ENCODE measurements around the gene MTREX.
A peak's percentile ranks its signal among the peaks of the same experiment; 100 is the strongest.

The MTREX gene

GRCh38 chr5:55363856-55364255 lies 56.1 kb downstream of the MTREX start:
- no peaks in the 10 kb centered on the region for H4K20me1 ChIP-seq (ENCODE audit: insufficient read depth, low read length)
- peak overlapping the region; percentile 82 for H3K4me2 ChIP-seq (ENCODE audit: low read length)

GRCh38 chr5:55364537-55365055 lies 56.8 kb downstream of the MTREX start:
- H3K9me3 ChIP-seq (ENCODE audit: insufficient read depth, low read length) = no peaks in the 10 kb centered on the region
- no peaks in the 10 kb centered on the region for H4K20me1 ChIP-seq (ENCODE audit: insufficient read depth, low read length)
- H3K36me3 ChIP-seq (replicated peaks; ENCODE audit: low read depth, low read length) = peaks cover 23% of the 10 kb centered on the region
- peak overlapping the region; percentile 71 for H3K4me3 ChIP-seq (ENCODE audit: low read length)
- peaks cover 40% of the 10 kb centered on the region for H3K4me1 ChIP-seq (ENCODE audit: low read length)
- no peak overlapping the region for H2AFZ ChIP-seq (ENCODE audit: low read depth, low read length)
- H3K9ac ChIP-seq (ENCODE audit: low read length) = peak overlapping the region; percentile 44; the same call in 1 of the 2 replicates
- peak overlapping the region; percentile 84 for H3K27ac ChIP-seq (ENCODE audit: low read length)
- TF ChIP-seq CTCF (IDR thresholded peaks at IDR 0.05; ENCODE audit: low read depth, low read length) (no peak), EZH2phosphoT487 (IDR thresholded peaks at IDR 0.05; ENCODE audit: low read depth) (no peak)
- H3K4me2 ChIP-seq (ENCODE audit: low read length) = peak overlapping the region; percentile 82
- no peaks in the 10 kb centered on the region for H3K27me3 ChIP-seq (ENCODE audit: low read depth, low read length)
- H3K79me2 ChIP-seq (ENCODE audit: low read length) = peaks cover 13% of the 10 kb centered on the region

More at GRCh38 chr5:55363856-55364255, 56.1 kb downstream of the MTREX start:
- Histone ChIP-seq H3K27me3 (ENCODE audit: low read depth, low read length) (no peaks in the 10 kb centered on the region), H3K79me2 (ENCODE audit: low read length) (peaks cover 13% of the 10 kb centered on the region), H3K9me3 (ENCODE audit: insufficient read depth, low read length) (no peaks in the 10 kb centered on the region), H3K27ac (ENCODE audit: low read length) (peak overlapping the region; percentile 84), H3K4me3 (ENCODE audit: low read length) (peak overlapping the region; percentile 71), H3K9ac (ENCODE audit: low read length) (peak overlapping the region; percentile 44), H3K4me1 (ENCODE audit: low read length) (peaks cover 34% of the 10 kb centered on the region), H3K36me3 (replicated peaks; ENCODE audit: low read depth, low read length) (peaks cover 26% of the 10 kb centered on the region), H2AFZ (ENCODE audit: low read depth, low read length) (no peak overlapping the region)
- no peak for TF ChIP-seq CTCF (IDR thresholded peaks at IDR 0.05; ENCODE audit: low read depth, low read length)
- no peak for TF ChIP-seq EZH2phosphoT487 (IDR thresholded peaks at IDR 0.05; ENCODE audit: low read depth)

GRCh38 chr5:55370291-55370925 lies 62.6 kb downstream of the MTREX start:
- peaks cover 2% of the 10 kb centered on the region for H3K79me2 ChIP-seq (ENCODE audit: low read length)
- H3K4me1 ChIP-seq (ENCODE audit: low read length) = peaks cover 31% of the 10 kb centered on the region
- H3K4me3 ChIP-seq (ENCODE audit: low read length) = 0 out of 2 replicates have a peak overlapping the region, but pooled peaks have one; percentile 12
- H3K27ac ChIP-seq (ENCODE audit: low read length) = peak overlapping the region; percentile 65
- H3K36me3 ChIP-seq (replicated peaks; ENCODE audit: low read depth, low read length) = peaks cover 25% of the 10 kb centered on the region
- H3K9ac ChIP-seq (ENCODE audit: low read length) = peak overlapping the region; percentile 35; the same call in 1 of the 2 replicates
- peak overlapping the region; percentile 67 for H3K4me2 ChIP-seq (ENCODE audit: low read length)
- peaks cover 5% of the 10 kb centered on the region for H4K20me1 ChIP-seq (ENCODE audit: insufficient read depth, low read length)
- TF ChIP-seq CTCF (IDR thresholded peaks at IDR 0.05; ENCODE audit: low read depth, low read length) (no peak), EZH2phosphoT487 (IDR thresholded peaks at IDR 0.05; ENCODE audit: low read depth) (no peak)
- H3K9me3 ChIP-seq (ENCODE audit: insufficient read depth, low read length) = no peaks in the 10 kb centered on the region
- H2AFZ ChIP-seq (ENCODE audit: low read depth, low read length) = no peak overlapping the region
- no peaks in the 10 kb centered on the region for H3K27me3 ChIP-seq (ENCODE audit: low read depth, low read length)

GRCh38 chr5:55371145-55371544 lies 63.4 kb downstream of the MTREX start:
- TF ChIP-seq EZH2phosphoT487 (IDR thresholded peaks at IDR 0.05; ENCODE audit: low read depth) (no peak), CTCF (IDR thresholded peaks at IDR 0.05; ENCODE audit: low read depth, low read length) (no peak)
- H3K36me3 ChIP-seq (replicated peaks; ENCODE audit: low read depth, low read length) = peaks cover 24% of the 10 kb centered on the region

More at GRCh38 chr5:55371145-55371544, 63.4 kb downstream of the MTREX start:
- Histone ChIP-seq H3K4me2 (ENCODE audit: low read length) (peak overlapping the region; percentile 67; the same call in 1 of the 2 replicates), H3K27ac (ENCODE audit: low read length) (no peak overlapping the region), H3K4me3 (ENCODE audit: low read length) (no peak overlapping the region), H3K9me3 (ENCODE audit: insufficient read depth, low read length) (no peaks in the 10 kb centered on the region), H3K9ac (ENCODE audit: low read length) (no peak overlapping the region), H3K27me3 (ENCODE audit: low read depth, low read length) (no peaks in the 10 kb centered on the region), H3K4me1 (ENCODE audit: low read length) (peaks cover 27% of the 10 kb centered on the region), H2AFZ (ENCODE audit: low read depth, low read length) (no peak overlapping the region), H3K79me2 (ENCODE audit: low read length) (no peaks in the 10 kb centered on the region), H4K20me1 (ENCODE audit: insufficient read depth, low read length) (peaks cover 5% of the 10 kb centered on the region)

Measured in OCI-LY3 (cell line).